ENCODE measurements around the gene KIAA0040.

DNA sequence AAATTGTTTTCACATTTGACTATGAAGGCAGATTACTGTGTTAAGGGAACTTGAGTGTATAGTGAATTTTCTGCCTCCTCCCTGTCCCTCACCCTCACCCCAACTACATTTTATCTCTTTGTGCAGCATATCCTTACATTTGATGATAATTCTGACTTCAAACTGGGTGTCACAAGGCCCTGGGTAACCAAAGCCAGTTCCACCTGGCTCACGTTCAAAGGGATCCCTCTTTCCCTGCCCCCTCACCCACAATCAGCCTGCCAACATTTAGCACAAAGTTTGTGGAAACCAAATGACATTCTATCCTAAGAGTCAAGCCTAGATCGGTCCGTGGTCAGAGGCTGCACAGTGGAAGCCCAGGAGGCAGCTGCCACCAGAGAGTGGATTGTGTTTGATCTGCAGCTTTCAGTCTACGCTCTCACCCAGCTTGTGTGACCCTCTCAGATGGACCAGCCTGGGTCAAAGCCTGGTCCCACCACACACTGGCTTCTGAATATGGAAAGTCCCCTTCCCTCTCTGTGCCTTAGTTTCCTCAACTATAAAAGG lies 10.3 kb downstream of the KIAA0040 start:
- TF ChIP-seq, protein P1, sequence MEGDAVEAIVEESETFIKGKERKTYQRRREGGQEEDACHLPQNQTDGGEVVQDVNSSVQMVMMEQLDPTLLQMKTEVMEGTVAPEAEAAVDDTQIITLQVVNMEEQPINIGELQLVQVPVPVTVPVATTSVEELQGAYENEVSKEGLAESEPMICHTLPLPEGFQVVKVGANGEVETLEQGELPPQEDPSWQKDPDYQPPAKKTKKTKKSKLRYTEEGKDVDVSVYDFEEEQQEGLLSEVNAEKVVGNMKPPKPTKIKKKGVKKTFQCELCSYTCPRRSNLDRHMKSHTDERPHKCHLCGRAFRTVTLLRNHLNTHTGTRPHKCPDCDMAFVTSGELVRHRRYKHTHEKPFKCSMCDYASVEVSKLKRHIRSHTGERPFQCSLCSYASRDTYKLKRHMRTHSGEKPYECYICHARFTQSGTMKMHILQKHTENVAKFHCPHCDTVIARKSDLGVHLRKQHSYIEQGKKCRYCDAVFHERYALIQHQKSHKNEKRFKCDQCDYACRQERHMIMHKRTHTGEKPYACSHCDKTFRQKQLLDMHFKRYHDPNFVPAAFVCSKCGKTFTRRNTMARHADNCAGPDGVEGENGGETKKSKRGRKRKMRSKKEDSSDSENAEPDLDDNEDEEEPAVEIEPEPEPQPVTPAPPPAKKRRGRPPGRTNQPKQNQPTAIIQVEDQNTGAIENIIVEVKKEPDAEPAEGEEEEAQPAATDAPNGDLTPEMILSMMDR (IDR thresholded peaks at IDR 0.05): no peak
- no peak for TF ChIP-seq EP300 (IDR thresholded peaks at IDR 0.05)
- no peak for TF ChIP-seq POLR2AphosphoS5 (IDR thresholded peaks at IDR 0.05)
- TF ChIP-seq POLR2A (IDR thresholded peaks at IDR 0.05): no peak
